Right hindlimb (tissue), 1 donor: ENCODE data around the gene RAPGEF5.

Experiments used
- DNase-seq: peaks from one replicate; pipeline ENCODE4 v3.0.0-alpha.2; 2018

The RAPGEF5 gene

DNA sequence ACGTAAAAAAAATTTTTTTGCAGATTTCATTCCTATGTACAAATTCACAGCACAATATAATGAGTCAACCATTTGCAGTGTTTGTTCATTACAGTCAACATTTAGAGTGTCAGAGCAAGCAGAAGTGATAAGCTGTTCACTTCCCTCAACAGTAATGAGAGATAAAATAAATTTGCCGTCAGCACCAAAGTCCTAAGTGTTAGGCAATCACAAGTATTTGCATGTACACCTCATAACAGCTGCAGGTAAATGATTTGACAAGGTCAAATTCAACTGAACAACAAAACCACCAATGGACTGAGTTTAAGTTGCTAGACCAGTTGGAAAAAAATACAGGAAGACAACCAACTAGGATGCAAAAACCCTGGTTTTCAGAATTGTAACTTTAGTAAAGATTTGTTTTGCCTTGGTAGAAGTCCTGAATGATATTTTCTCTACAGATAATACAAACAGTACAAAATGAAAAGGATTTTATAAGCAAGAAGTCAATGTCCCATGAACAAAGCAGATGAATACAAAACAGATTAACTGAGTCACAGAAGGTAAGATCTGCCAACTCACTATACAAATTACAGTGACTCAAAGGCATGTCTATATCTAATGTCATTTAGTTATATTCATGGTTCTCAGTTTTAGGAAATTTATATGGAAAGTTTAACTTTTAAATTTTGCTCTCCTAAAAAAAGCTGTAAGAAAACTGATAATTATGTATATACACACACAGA lies 10.4 kb downstream of the RAPGEF5 start:
- DNase-seq: no peak

DNA sequence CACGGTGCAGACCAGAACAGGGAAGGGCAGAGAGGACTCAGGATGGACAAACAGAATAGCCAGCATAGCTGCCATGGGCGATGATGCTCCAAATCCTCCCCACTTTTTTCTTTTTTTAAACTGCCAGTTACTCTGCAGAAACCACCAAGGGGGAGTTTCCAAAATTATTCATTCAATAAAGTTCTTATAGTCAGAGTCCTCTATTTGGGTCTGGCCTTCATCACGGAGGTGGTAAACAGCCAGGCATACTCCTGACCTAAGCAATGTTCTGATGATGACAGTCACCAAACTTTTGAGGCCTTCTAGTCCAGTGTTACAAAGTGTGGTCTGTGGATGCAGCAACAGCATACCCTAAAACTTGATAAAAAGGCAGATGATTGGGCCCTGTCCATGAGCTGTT lies 12.3 kb downstream of the RAPGEF5 start:
- no peak for DNase-seq

DNA sequence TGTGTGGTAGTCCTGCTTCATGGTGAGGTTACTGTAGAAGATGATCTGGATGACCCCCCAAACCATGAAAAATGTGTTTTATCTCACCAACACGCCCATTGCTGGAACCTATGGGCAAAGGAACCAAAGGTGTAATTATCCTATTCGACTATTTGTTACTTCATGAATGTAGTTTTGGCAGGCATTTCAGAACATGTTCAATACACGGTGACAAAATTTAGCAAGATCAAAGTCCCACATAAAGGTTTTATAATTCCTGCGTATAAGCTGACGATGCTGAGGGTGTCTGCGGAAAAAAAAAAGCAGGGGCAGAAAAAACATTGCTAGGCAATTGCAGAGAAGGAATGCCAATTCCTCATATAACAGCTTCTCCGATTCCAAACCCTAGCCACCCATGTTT lies 13.3 kb downstream of the RAPGEF5 start:
- no peak for DNase-seq

DNA sequence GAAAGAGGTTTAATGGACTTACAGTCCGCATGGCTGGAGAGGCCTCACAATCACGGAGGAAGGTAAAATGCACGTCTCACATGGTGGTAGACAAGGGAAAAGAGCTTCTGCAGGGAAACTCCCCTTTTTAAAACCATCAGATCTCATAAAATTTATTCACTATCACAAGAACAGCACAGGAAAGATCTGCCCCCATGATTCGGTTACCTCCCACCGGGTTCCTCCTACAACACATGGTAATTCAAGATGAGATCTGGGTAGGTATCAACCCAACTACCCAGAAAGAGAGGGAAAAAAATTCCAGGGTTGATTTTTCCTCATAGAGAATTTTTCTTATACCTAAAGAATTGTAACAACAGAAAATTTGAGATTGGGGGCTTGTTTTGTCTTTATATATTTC lies 13.9 kb downstream of the RAPGEF5 start:
- no peak for DNase-seq

DNA sequence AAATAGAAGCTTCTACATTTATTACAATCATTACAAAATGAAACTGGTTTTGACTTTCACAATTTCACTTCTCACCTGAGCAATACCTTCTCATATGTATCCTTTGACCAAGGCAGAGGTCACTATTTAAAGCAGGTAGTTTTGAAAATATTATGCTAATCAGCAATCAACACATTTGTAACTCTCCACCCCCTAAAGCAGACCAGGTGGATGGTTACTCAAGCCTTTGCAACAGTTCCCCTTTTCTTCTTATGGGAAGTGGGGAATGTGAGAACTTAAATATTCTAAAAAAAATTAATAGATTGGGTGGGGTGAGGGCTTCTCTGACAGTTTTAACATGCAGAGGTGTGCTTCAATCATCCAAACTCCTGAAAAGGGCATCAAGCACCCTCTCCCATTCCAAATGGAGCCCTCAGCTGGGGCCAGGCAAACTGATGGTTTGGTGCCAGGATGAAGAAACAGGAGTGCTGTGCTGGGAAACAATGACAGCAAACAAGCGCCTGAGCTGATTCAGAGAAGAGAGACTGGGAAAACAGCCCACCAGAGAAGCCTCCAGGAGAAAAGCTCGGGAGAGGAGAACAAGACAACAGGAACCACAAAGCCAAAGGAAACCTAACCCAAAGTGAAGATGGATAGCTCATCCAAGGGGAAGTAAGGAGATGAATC lies 17.1 kb downstream of the RAPGEF5 start:
- no peak for DNase-seq

DNA sequence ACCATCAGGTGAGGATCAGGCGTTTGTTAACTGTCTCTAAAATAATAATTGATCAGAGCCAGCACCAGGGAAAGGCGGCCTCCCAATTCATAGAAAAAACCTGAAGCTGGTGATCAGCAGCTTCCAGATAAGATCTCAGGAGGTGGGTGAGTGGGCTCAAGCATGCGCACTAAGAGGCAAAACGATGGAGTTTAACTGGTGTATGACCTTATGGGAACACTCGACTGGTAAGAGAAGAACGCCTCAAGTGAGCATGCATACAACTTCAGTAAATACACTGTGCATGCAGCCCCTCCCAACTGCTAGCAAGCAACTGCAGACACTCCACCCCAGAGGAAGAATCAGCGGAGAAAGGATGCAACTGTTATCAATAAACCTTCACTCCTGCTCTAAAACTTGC lies 18.1 kb downstream of the RAPGEF5 start:
- DNase-seq: no peak

DNA sequence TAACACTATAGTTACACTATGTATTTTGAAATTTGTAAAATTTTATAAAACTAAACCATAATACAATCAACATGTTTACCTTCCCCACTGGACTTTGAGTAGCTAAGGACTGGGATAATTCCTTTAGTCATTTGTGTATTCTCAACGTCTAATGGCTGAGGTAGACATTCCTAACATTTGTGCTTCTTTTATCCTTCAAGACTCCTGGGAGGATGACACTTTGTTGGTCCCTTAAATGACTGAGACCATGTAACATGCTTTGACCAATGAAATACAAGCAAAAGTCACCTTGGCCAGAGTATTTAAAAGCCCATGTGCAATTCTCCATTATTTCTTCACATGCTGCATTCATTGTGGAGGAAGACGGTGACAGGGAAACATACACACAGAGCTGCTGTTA lies 18.5 kb downstream of the RAPGEF5 start:
- DNase-seq: no peak

DNA sequence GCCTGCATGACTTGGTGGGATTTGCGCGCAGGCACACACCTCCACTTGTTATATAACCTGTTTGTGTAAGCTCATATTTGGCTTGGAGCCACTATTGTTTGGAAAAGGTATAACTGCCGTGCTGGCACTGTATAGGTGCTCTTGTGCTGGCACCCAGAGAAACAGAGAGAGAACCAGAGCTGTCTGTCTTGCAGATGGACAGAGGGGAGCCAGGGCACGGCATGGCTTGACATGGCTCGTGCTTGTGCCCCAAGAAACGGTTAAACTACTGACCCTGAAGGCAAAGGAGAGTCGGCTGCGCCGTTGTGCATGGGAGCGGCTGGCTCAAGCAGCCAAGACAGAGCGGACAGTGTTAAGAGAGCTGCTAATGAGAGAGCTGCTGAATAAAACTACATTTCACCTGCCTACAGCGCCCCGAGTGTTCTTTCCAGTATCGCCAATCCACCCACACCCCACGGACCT lies 23.2 kb downstream of the RAPGEF5 start:
- no peak for DNase-seq

DNA sequence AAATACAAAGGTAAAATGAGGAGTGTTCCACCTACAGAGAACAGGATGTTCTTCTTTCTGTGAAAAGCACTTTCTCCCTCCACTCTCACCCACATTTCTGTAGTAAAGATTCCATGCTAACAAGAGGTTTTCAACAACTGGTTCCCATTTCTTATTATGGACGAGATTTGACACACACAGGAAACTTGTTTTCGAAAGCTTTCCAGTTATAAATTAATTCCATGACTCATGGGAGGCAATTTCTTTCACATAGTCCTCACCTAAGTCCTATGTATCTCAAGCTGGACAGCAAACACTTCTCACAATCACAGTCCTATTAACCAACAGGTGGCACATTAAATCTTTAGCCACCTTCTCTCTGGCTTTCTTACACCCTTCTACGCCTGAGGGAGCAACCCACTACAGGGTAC lies 24.5 kb downstream of the RAPGEF5 start:
- DNase-seq: no peak

DNA sequence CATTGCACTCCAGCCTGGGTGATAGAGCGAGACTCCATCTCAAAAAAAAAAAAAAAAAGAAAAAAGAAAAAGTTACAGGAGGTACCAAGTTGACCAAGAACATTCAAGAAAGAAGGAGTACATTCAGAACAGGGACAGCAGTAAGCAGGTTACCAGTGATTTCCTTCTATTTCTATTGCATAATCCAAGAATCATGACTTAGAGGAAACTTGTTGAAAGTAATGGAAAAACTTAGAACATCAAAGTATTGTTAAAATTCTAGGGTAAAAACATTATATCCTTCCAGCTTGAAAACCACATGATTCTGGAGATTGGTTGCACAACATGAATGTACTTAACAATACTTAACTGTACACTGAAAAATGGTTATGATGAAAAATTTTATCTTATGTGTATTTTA lies 25.2 kb downstream of the RAPGEF5 start:
- no peak for DNase-seq

DNA sequence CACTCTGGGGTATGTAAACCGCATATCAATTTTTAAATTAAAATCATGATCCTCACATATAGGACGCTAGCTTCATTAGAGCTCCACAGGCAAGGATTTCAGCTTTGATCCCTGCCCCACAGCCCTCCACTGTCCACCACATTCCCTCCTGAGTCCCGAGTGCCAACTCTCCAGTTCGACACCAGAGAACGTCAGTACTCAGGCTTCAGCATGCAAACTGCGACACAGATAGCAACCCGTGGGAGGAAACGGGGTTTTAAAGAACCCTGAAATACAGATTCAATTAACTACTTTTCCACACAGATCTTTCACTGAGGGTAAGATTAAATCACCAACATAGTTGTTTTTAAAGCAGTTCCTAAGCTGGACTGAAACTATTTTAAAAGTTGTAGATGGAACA lies 26.1 kb downstream of the RAPGEF5 start:
- DNase-seq: no peak

DNA sequence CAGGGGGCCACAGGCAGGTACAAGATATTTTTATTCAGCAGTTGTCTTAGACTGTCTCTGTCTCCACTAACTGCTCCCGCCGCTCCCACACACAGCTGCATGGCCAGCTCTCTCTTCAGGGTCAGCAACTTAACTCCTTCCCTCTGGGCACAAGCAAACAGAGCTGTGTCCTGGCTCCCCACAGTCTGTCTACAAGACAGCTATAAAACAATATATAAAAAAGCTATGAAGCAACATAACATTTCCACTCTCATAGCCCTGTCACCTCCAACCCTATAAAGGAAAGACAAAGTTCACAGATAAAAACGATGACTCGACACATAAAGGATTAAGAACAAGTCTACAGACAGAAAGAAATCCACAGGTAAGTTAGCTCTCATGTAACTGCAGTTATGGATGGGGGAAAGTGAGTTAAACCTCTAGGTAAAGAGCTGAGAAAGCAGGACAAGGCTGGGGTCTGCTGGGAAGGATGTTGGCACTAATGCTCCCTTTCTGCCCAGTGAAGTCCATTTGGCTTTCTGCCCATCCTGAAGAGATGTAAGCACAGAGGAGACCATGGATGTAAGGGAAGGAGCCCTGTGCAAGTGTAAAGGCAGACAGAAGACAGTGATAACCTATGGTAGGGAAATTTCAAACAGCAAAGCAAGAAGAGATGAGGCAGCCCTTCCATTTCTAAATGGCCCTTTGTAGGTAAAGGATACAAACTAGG lies 27.0 kb downstream of the RAPGEF5 start:
- DNase-seq: no peak

DNA sequence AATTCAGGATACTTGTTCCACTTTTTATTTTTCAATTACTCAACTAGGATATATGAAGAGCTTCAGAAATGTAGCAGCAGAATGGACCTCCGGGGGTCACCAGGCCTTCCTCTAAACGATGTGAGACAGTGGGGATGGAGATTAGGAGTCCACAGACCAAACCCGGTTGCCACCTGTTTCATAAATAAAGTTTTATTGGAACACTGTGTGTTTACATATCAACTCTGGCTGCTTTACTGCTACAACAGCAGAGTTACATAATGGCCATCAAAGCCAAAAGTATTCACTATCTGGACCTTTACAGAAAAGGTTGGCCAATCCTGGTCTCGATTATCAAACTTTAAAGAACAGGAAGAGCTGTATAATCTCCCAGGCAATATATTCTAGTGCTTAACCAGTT lies 30.8 kb downstream of the RAPGEF5 start:
- no peak for DNase-seq

DNA sequence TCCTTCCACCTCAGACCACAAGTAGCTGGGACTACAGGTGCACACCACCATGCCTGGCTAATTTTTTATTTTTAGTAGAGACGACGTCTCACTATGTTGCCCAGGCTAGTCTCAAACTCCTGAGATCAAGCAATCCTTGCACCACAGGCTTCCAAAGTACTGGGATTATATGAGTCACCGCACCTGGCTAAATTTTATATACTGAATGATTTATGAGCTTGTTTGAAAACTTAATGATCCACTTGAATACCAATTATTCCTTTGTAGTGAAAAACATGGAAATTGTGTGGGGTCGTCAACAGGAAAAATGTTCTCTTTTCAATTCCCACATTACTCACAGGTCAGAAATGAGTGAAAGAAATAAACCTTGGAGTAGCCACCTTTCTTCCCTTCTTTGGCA lies 31.3 kb downstream of the RAPGEF5 start:
- DNase-seq: no peak

DNA sequence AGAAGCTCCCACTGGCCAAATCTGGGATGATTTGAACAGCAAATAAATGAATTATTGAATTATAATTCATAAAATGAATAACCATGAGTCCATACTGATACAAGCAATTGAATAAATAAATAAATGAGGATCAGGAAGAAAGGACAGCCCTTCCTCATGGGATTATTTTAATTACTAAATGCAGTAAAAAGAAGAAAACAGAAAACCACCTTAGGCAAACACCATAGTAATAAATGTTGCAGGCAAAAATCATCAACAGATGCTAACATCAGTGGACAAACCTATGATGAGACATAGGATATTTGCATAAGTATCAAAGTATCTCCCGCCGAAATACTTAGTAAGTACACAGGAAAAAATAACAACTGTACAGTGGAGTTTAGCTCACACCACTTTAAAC lies 33.2 kb downstream of the RAPGEF5 start:
- DNase-seq: no peak

DNA sequence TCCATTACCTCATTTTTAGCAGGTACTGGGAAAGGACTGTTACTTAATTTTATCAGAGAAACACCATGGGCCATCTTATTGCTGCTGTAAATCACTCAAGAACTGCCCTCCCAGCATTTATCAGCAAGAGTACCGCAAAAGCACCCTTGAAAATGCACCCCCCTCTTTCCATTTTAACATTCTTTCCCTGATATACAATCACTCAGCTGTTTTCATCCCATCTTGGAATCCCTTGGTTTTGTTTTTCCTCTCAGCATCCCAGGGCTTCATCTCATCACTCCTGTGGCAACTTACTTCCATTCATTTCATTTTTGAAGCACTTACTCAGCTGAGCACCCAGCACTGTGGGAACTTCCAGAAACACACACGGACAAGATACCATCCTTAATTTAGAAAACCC lies 36.5 kb downstream of the RAPGEF5 start:
- no peak for DNase-seq

DNA sequence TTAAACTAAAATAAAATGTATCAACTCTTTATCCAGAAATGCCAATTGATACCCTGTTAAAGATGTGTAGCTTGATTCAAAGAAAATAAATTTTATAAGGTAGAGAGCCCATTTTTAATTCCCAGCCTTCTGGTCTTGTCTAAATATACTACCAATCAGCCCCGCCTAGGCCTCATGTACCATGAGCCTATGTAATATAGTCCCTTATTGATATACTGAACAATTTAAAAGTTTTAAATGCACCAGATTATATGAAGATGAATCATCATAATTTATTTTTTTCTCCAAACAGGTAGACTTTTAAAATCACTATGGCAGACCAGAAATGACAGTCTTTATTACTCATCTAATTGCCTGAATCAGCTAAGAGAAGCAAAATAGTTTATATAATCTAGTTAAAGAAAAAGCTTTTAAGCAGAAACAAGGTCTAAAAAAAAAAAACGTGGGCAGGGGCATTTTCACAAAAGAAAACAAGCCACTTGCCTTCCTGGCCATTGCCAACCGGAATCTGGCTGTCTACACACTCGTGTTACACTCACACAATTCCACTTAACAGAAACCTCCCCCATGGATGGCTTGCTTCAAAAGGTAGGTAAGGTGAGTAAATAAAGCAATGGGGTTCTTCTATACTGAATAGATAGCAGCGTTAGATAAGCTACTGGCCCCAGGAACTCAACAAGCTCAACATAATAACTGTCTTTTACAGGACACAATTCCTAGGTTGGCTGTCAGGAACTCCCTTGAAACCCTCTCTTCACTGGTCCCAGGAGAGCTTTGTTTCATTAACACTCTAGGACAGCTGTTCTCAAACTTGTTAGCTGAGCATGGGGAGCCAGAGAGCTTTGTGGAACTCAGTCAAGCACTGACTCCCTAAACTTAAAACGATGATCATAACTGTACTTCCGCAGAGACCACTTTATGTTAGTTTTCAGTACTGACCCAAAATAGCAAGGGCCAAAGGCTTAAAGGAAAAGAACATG lies 37.2 kb downstream of the RAPGEF5 start:
- no peak for DNase-seq

DNA sequence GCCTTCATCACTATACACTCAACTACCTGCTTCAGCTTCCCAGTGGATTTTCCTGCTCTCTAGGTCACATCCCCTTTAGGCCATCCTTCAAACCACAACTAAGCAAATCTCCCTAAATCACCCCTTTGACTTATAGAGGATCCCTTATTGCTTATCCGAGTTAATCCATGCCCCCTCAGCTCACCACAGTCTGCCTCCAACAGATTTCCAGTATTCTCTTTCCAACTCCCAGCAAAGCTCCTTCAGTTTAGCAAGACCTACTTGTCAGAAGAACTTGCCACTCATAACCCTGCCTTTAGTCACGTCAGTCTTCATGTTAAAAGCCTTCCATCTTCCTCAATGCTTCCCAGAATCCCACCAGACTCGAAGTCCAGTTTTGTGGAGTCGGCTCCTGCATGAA lies 38.6 kb downstream of the RAPGEF5 start:
- no peak for DNase-seq

DNA sequence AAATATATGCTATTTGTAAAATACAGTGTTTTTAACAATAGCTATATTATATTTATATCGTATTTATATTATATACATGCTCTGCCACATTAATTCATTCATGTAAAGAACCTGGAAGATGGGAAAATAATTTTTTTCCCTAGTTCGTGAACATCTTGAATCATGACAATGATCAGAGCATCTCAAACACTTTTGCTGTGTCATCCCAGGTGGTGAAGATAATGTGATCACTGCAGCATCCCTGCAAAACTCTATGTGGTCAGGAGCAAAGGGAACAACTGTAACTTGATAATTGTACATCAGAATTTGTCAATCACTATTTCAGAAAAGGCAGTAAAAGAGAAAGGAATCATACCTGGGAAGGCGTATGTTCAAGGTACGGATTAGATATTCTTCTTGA lies 39.3 kb downstream of the RAPGEF5 start:
- no peak for DNase-seq

DNA sequence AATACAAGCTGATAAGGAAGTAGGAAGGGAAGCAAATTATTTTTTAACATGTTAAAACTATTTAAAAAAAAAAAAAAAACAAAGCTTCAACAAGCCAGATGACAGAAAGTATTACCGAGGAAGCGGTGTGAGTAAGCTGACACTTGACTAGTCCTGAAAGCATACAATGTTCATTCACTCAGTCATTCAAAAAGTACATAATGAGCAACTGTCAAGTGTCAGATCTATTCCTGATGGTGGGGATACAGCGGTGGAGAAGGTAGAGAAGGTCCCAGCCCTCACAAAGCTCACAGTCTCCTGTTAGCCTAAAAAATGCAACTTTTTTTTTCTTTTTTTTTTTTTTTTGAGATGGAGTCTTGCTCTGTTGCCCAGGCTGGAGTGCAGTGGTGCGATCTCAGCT lies 40.0 kb downstream of the RAPGEF5 start:
- DNase-seq: no peak

DNA sequence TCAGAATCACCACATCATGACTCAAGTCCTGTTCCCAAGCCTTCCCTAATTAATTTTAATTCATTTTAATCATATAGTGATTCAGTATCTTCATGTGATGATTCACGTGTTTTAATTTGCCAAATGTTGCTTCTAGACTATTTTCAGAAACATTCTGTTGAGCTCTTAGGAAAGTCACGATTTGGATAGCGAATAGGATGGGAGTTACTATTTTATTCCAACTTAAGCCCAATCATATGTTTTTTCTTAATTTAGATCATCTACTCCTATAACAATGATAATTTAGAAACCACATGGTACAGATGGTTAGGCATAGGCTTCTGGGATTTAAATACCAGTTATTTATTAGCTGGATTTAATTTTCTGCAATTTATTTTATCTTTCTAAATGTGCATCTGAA lies 49.1 kb downstream of the RAPGEF5 start:
- no peak for DNase-seq

DNA sequence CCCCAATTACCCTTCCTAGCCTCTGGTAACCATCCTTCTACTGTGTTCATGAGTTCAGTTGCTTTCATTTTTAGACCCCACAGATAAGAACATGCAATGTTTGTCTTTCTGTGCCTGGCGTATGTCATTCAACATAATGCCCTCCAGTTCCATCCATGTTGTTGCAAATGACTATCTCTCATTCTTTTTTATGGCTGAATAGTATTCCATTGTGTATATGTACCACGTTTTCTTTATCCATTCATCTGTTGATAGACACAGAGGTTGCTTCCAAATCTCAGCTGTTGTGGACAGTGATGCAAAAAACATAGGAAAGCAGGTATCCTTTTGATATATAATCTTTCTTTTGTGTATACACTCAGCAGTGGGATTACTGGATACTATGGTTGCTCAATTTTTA lies 51.2 kb downstream of the RAPGEF5 start:
- no peak for DNase-seq

DNA sequence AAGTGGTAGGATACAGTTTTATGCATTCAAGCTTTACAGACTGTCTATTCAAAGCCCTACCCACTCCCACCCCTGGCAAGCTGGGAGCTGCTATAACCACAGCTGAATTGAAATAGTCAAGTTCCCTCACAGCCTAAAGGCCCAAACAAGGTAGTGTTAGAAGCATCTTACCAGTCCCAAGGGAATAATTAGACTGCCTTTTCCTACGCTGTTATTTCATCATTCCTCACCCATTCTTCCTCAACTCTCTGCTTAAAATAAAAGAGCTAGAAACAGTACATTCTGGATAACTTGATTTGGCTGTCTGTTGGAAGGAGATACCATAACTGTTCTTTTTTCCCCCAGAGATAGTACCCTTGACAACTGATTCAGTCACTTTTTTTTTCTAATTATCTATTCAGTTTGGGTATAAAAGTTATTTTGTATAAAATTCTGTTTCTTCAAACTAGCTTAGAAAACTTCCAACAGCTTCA lies 54.0 kb downstream of the RAPGEF5 start:
- DNase-seq: no peak
